ENCODE results near the gene BAZ2B.
"Not testable (repeated sequence)": the region's sequence is repeated elsewhere in the genome, so short reads cannot be mapped to it uniquely, and the experiment has no call there.

The BAZ2B gene

GRCh38 chr2:159637988-159638501 lies 21.7 kb upstream of the BAZ2B start:
- Histone ChIP-seq H3K27me3 (ENCODE audit: low read depth, low read length) (no peaks in the 10 kb centered on the region), H3K4me1 (ENCODE audit: control insufficient read depth in 1 of 2, insufficient read depth in 2 of 2, low read length in 2 of 2) (no peaks in the 10 kb centered on the region), H3K36me3 (ENCODE audit: control insufficient read depth in 1 of 2, insufficient read depth in 2 of 2, low read length in 2 of 2) (no peaks in the 10 kb centered on the region), H3K9me3 (ENCODE audit: control insufficient read depth in 1 of 2, low read length in 2 of 2) (no peaks in the 10 kb centered on the region), H3K4me3 (ENCODE audit: low read depth in 1 of 2, low read length in 2 of 2) (no peak overlapping the region), H3K27ac (ENCODE audit: low read length) (no peak overlapping the region)

DNA sequence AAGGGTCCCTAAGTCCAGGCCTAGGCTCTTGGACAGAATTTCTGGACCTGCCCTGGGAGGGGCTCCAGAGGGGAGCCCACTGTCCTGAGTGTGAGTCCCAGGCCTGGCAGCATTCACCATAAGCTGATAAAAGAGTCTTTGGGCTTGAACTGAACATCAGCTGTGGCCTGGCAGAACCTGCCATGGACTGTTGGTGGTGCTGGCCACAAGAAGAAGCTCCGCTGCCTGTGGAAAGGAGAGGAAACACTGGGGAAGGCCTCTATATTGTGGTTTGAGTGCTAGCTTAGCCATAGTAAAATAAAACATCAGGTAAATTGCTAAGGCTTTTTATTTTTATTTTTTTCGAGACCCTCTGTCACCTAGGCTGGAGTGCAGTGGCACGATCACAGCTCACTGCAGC lies 20.9 kb upstream of the BAZ2B start:
- no peaks in the 10 kb centered on the region for H3K27me3 ChIP-seq (ENCODE audit: low read depth, low read length)
- H3K36me3 ChIP-seq (ENCODE audit: control insufficient read depth in 1 of 2, insufficient read depth in 2 of 2, low read length in 2 of 2), result no peaks in the 10 kb centered on the region
- no peaks in the 10 kb centered on the region for H3K9me3 ChIP-seq (ENCODE audit: control insufficient read depth in 1 of 2, low read length in 2 of 2)
- H3K27ac ChIP-seq (ENCODE audit: low read length), result no peak overlapping the region
- H3K4me1 ChIP-seq (ENCODE audit: control insufficient read depth in 1 of 2, insufficient read depth in 2 of 2, low read length in 2 of 2), result no peaks in the 10 kb centered on the region
- H3K4me3 ChIP-seq (ENCODE audit: low read depth in 1 of 2, low read length in 2 of 2), result no peak overlapping the region

- no peak overlapping the region for H3K4me3 ChIP-seq (ENCODE audit: low read depth in 1 of 2, low read length in 2 of 2)
- no peaks in the 10 kb centered on the region for H3K9me3 ChIP-seq (ENCODE audit: control insufficient read depth in 1 of 2, low read length in 2 of 2)
- no peaks in the 10 kb centered on the region for H3K27me3 ChIP-seq (ENCODE audit: low read depth, low read length)
- H3K36me3 ChIP-seq (ENCODE audit: control insufficient read depth in 1 of 2, insufficient read depth in 2 of 2, low read length in 2 of 2), result no peaks in the 10 kb centered on the region
- H3K4me1 ChIP-seq (ENCODE audit: control insufficient read depth in 1 of 2, insufficient read depth in 2 of 2, low read length in 2 of 2), result no peaks in the 10 kb centered on the region
- H3K27ac ChIP-seq (ENCODE audit: low read length), result peak overlapping the region; percentile 49
These were observed 18.9 kb upstream of the BAZ2B start for GRCh38 chr2:159635006-159635789.

DNA sequence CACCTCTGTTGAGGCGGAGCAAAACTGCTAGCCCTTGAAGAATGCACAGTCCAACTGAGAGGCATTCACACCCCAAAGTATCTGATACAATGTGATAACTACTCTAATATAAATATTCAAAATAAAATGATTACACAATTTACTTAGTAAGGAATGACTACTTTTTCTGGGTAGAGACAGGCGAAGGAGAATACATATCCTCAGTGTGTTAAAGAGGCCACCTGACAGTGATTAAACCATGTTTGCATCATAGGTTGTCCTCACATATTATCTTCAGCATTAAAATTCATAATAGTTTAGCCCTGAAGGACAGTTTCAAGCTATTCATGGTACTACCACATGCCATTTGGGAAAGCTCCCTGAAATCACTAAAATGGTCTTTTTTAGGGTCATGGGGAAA lies 16.9 kb upstream of the BAZ2B start:
- Histone ChIP-seq H3K27me3 (ENCODE audit: low read depth, low read length) (no peaks in the 10 kb centered on the region), H3K27ac (ENCODE audit: low read length) (no peak overlapping the region), H3K4me3 (ENCODE audit: low read depth in 1 of 2, low read length in 2 of 2) (no peak overlapping the region), H3K9me3 (ENCODE audit: control insufficient read depth in 1 of 2, low read length in 2 of 2) (no peaks in the 10 kb centered on the region), H3K4me1 (ENCODE audit: control insufficient read depth in 1 of 2, insufficient read depth in 2 of 2, low read length in 2 of 2) (no peaks in the 10 kb centered on the region), H3K36me3 (ENCODE audit: control insufficient read depth in 1 of 2, insufficient read depth in 2 of 2, low read length in 2 of 2) (no peaks in the 10 kb centered on the region)

- not testable (repeated sequence) for H3K27ac ChIP-seq (ENCODE audit: low read length); H3K4me3 ChIP-seq (ENCODE audit: low read depth in 1 of 2, low read length in 2 of 2); H3K4me1 ChIP-seq (ENCODE audit: control insufficient read depth in 1 of 2, insufficient read depth in 2 of 2, low read length in 2 of 2); H3K36me3 ChIP-seq (ENCODE audit: control insufficient read depth in 1 of 2, insufficient read depth in 2 of 2, low read length in 2 of 2); H3K27me3 ChIP-seq (ENCODE audit: low read depth, low read length); H3K9me3 ChIP-seq (ENCODE audit: control insufficient read depth in 1 of 2, low read length in 2 of 2)
These were observed 9.3 kb upstream of the BAZ2B start for GRCh38 chr2:159625628-159626027.

DNA sequence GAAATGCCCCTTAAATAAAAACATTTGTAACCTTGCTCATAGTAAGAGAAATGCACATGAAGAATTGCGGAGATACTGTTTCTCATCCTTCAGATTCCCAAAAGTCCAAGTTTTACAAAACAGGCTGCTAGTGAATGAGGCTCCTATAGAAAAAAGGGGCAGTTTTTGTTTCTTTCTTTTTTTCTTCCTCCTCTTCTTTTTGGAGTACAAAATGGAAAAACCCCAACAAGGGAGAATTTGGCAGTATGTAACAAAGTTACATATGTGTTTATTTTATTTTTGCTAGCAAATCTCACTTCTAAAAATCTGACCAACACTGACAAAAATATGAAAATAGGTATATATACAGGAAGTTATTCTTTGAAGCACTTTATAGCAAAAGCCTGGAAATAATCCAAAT lies 7.1 kb upstream of the BAZ2B start:
- Histone ChIP-seq H3K36me3 (ENCODE audit: control insufficient read depth in 1 of 2, insufficient read depth in 2 of 2, low read length in 2 of 2) (no peaks in the 10 kb centered on the region), H3K4me3 (ENCODE audit: low read depth in 1 of 2, low read length in 2 of 2) (no peak overlapping the region), H3K27ac (ENCODE audit: low read length) (no peak overlapping the region), H3K9me3 (ENCODE audit: control insufficient read depth in 1 of 2, low read length in 2 of 2) (no peaks in the 10 kb centered on the region), H3K4me1 (ENCODE audit: control insufficient read depth in 1 of 2, insufficient read depth in 2 of 2, low read length in 2 of 2) (peaks cover 0 to 3% of the 10 kb centered on the region in 2 donors), H3K27me3 (ENCODE audit: low read depth, low read length) (no peaks in the 10 kb centered on the region)

- no peaks in the 10 kb centered on the region for H3K36me3 ChIP-seq (ENCODE audit: control insufficient read depth in 1 of 2, insufficient read depth in 2 of 2, low read length in 2 of 2)
- H3K4me3 ChIP-seq (ENCODE audit: low read depth in 1 of 2, low read length in 2 of 2), result no peak overlapping the region
- H3K4me1 ChIP-seq (ENCODE audit: control insufficient read depth in 1 of 2, insufficient read depth in 2 of 2, low read length in 2 of 2), result peaks cover 1 to 3% of the 10 kb centered on the region in 2 donors
- no peaks in the 10 kb centered on the region for H3K9me3 ChIP-seq (ENCODE audit: control insufficient read depth in 1 of 2, low read length in 2 of 2)
- no peak overlapping the region for H3K27ac ChIP-seq (ENCODE audit: low read length)
- no peaks in the 10 kb centered on the region for H3K27me3 ChIP-seq (ENCODE audit: low read depth, low read length)
These were observed 6.6 kb upstream of the BAZ2B start for GRCh38 chr2:159622966-159623365.

DNA sequence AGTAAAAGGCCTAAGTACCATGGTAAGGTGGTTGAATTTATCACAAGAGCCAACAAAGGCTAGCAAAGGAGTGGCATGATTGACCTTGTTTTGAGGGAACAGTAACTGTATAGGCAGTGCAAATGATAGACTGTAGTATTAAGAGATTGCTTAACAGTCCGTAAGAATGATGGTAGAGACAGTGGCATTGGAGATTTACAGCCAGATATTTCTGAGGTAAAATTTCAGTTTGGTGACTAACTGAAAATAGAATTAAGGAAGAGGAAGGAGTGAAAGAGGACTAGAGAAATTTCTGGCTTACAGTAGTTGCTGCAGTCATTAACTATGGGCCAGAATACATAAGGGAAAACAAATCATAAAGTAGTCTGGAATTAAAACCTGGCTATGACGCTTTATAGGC lies 4.4 kb upstream of the BAZ2B start:
- H3K27ac ChIP-seq (ENCODE audit: low read length), result no peak overlapping the region
- no peaks in the 10 kb centered on the region for H3K9me3 ChIP-seq (ENCODE audit: control insufficient read depth in 1 of 2, low read length in 2 of 2)
- peaks cover 0 to 6% of the 10 kb centered on the region in 2 donors for H3K36me3 ChIP-seq (ENCODE audit: control insufficient read depth in 1 of 2, insufficient read depth in 2 of 2, low read length in 2 of 2)
- H3K27me3 ChIP-seq (ENCODE audit: low read depth, low read length), result no peaks in the 10 kb centered on the region
- H3K4me1 ChIP-seq (ENCODE audit: control insufficient read depth in 1 of 2, insufficient read depth in 2 of 2, low read length in 2 of 2), result peaks cover 3 to 12% of the 10 kb centered on the region in 2 donors
- no peak overlapping the region for H3K4me3 ChIP-seq (ENCODE audit: low read depth in 1 of 2, low read length in 2 of 2)

- Histone ChIP-seq H3K4me3 (ENCODE audit: low read depth in 1 of 2, low read length in 2 of 2) (peak overlapping the region; percentile 86 to 93), H3K4me1 (ENCODE audit: control insufficient read depth in 1 of 2, insufficient read depth in 2 of 2, low read length in 2 of 2) (peaks cover 3 to 12% of the 10 kb centered on the region in 2 donors), H3K27me3 (ENCODE audit: low read depth, low read length) (no peaks in the 10 kb centered on the region), H3K27ac (ENCODE audit: low read length) (no peak overlapping the region), H3K36me3 (ENCODE audit: control insufficient read depth in 1 of 2, insufficient read depth in 2 of 2, low read length in 2 of 2) (peaks cover 0 to 15% of the 10 kb centered on the region in 2 donors), H3K9me3 (ENCODE audit: control insufficient read depth in 1 of 2, low read length in 2 of 2) (no peaks in the 10 kb centered on the region)
These were observed 1.3 kb upstream of the BAZ2B start for GRCh38 chr2:159617646-159618045.

DNA sequence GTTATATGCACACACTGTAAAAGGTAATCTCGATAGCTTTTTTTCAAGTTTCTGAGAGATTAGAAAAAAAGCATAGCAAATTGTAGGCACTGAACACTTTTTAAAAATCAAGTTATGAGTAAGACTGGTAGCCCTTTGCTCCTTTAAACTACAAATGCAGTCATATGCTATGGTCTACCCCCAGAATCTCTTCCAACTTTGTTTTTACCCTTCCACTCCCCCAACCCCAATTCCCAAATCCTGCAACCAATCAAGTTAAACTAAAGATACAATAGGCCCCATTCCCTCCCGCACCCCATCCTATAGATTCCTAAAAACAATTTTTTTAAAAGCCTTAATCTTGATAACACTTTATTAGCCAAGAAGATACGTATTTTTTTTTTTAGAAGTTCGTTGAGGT lies 752 bp upstream of the BAZ2B start:
- H3K4me3 ChIP-seq (ENCODE audit: low read depth in 1 of 2, low read length in 2 of 2), result peak overlapping the region; percentile 86 to 93
- H3K36me3 ChIP-seq (ENCODE audit: control insufficient read depth in 1 of 2, insufficient read depth in 2 of 2, low read length in 2 of 2), result peaks cover 0 to 15% of the 10 kb centered on the region in 2 donors
- H3K4me1 ChIP-seq (ENCODE audit: control insufficient read depth in 1 of 2, insufficient read depth in 2 of 2, low read length in 2 of 2), result peaks cover 3 to 12% of the 10 kb centered on the region in 2 donors
- no peaks in the 10 kb centered on the region for H3K27me3 ChIP-seq (ENCODE audit: low read depth, low read length)
- H3K9me3 ChIP-seq (ENCODE audit: control insufficient read depth in 1 of 2, low read length in 2 of 2), result no peaks in the 10 kb centered on the region
- H3K27ac ChIP-seq (ENCODE audit: low read length), result peak overlapping the region; percentile 98

- H3K27ac ChIP-seq (ENCODE audit: low read length), result peak overlapping the region; percentile 98
- H3K4me1 ChIP-seq (ENCODE audit: control insufficient read depth in 1 of 2, insufficient read depth in 2 of 2, low read length in 2 of 2), result peaks cover 3 to 12% of the 10 kb centered on the region in 2 donors
- H3K4me3 ChIP-seq (ENCODE audit: low read depth in 1 of 2, low read length in 2 of 2), result peak overlapping the region; percentile 86 to 93
- H3K9me3 ChIP-seq (ENCODE audit: control insufficient read depth in 1 of 2, low read length in 2 of 2), result no peaks in the 10 kb centered on the region
- no peaks in the 10 kb centered on the region for H3K27me3 ChIP-seq (ENCODE audit: low read depth, low read length)
- peaks cover 0 to 15% of the 10 kb centered on the region in 2 donors for H3K36me3 ChIP-seq (ENCODE audit: control insufficient read depth in 1 of 2, insufficient read depth in 2 of 2, low read length in 2 of 2)
These were observed 722 bp downstream of the BAZ2B start for GRCh38 chr2:159615367-159616285.
